HG03571 (cell line): Measurements from ENCODE around the gene UNC13B.
"Not testable (repeated sequence)": the region's sequence is repeated elsewhere in the genome, so short reads cannot be mapped to it uniquely, and the experiment has no call there.

Experiments
- ATAC-seq: cut with Tn5 transposase; IDR thresholded peaks from one replicate; pipeline ENCODE4 v1.9.1; 2021; ENCODE audit not compliant: unreplicated experiment

The UNC13B gene

DNA sequence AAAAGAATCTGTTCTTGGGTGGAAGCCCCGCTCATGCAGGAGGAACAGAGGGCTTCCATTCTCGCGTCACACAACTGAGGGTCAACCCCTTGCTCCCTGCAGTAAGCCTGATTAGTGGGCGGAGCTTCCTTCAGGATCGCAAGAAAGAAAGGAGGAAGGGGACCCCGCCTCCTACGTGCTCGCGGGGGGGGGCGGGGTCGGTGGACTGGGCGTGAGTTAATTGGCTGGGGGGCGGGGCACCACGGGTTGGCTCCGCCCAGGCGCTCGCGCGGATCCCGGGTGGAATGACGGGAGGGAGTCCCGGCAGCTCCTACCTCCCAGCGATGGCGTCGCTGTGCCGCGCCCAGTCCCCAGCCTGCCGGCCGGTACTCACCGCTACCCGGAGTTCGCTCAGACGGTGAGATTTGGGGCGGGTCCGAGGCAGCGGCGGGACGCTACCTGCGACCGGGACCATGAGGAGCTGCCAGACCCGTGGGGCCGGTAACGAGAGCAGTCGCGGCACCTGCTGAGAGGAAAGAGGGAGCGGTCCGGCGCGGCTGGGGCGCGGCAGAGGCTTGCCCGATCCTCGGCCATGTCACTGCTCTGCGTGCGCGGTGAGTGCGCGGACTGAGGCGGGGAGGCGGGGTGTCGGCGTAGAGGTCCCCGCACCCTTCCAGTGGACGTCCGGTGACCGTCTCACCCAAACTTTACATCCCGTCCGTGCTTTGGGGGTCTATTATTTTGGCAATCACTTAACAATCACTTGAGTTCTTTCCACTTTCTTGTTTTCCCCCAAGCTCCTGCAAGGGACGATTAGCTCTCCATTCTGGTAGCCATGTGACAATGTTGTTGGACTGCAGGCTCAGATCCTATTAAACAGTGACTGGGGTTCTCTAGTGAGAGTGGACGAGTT, at the start of gene UNC13B:
UNC13B (plus strand) TSS at position 297 of the 892 bp plus-strand sequence; CDS start at position 572, 275 bp downstream.
- ATAC-seq = peak; percentile 60

DNA sequence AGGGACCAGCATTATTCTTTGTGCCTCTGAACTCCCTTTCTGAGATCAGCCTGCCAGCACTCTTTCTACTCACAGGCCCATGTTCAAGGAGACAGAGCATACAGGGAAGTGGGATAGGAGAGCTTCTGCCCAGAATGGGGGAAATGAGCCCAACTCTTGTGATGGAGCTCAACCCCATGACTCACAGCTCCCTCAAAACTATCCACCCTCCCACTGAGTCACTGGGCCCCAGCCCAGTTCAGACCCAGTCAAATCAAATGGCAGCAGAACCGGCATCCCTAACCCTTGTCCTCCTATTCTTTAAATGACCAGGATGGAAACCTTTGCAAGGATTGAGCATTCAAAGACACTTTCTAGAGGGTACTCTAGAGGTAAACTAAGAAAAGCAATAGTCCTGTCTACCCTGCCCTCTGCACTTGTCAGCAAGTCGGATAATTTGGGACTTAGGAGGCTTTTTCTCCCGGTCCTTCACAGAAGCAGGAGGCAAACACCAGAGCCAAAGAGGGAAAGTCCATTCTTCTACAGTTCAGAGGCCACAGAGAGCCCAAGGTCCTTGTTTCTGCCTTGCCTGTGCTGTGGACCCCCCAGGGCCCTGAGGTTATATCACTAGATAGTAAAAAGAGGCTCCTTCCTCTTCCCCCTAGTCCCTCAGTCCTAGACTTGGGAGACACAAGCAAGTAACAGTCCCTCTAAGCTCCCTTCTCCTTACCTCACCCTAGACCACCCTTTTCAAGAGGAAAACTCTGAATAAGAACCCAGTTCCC, 49.4 kb upstream of the UNC13B start:
- no peak for ATAC-seq

DNA sequence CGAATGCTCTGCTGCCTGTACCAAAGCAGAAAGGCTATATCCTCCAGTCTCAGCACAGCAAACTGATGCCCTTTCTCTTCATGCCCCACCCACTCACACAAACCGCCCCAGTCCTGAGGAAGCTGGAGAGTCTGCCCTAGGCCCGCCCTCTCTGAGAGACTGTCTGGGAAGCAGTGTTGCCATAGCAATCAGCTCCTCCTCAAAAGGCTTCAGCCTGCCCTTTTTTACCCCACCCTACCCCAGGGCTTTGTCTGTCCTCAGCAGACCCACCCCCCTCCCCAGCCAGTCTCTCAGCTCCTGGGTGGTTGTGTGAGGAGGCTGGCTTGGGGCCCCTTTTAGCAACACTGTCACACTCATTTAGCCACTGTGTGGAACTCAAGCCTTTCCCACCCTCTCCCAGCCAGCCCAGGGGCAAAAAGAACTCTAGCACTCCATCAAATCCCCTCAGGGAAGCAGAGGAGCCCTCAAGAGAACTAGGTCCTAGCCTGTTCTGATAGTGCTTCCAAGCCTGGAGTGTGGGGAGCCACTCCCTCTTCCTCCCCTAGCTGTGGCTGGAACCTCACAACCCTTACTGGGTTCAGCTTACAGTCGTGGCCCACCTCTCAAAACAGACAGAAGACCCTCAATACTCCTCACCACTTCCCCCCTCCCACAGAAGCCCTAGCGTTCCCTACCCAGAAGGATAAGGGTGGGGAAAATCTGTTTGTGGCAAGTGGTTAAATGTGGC, 47.5 kb upstream of the UNC13B start:
- ATAC-seq = no peak

DNA sequence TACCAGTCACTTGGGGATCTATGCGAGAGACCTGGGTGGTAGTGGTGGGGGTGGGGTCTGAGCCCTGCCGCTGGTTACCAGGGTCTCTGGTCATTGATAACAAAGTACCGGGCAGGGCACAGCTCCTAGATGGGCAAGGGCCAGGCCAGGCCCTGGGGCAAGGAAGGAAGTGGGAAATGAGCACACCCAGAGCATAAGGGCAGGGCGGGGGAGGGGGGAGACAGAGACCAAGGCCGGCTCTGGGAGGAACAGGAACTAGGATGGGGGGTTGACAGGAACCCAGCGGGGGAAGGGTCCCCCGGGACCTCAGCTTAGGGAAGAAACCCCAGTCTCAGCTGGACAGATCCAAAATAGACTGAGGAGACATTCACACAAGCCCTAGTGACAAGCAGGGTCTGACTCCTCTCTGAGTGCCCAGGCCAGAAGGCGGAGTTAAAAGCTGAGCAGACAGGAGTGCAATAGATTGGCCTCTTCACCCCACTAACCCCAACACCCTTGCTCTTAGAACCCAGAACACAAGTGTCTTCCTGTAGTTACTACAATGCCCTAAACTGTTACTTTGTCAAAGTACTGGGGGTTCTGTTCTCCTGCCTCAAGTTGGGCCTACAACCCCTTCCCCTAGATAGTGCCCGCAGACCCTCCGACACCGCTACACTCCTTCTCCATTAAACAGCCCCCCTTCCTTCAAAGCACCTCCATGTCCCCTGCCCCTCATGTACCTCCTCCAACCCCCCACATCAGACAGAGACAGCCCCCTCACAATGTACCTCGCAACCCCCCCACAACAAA, 46.8 kb upstream of the UNC13B start:
- ATAC-seq = no peak

DNA sequence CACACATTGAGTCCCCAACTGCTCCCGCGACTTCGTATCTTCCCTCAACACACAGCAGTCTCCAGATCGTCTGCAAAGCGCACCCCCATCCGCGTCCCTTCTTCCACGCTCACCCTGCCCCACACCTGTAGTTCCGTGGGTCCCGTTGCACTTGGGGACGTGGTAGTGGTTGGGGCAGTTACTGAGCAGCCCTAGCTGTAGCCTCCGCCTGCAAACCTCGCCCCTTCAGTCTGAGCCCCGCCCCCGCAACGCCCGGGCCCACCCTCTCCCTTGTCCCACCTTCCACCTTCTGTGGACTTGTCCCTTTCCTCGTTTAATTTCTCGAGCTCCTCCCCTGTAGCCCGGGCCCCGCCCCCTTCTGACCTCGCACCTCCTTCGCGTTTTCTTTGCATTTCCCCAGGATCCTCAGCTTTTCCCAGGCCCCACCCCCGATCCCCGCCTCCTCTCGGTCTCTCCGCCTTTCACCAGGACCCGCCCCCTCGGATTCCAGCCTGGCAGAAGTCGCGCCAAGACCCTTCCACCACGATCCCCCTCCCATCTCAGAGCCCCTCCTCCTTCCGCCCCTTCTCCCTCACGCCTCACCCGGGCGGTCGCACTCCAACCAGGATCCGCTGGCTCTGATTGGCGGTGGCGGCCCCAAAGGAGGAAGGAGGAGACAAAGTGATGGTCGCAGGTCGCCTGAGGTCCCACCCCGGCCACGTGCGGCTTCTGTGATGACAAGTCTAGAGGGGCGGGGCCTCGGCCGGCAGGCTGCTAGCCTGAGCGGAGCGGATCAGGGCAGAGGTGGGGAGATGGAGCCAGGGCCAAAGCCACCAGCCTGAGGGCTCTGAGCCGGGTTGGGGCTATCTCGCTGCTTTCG, 45.9 kb upstream of the UNC13B start, which contains the start of gene ATOSB:
ATOSB (minus strand) TSS at position 183 of the 859 bp plus-strand sequence. CDS start 7,588 bp downstream, outside the sequence.
- peak; percentile 50 for ATAC-seq

DNA sequence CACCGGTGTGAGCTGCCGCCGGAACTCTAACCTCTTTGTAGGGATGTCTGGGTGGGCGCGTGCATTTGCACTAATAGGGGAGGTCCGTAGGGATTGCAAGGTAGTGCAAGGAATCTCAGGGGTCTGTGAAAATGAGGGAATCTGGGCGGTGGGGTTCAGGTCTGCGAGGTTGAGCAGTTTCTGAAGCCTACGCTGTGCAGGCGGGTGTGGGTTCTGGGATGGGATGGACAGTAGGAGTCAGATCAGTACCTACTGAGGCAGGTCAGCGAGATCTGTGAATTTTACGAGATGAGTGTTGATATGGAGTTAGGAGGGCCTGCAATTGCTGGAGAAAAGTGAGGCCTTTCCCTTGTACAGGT, 45.3 kb upstream of the UNC13B start:
- ATAC-seq = no peak

DNA sequence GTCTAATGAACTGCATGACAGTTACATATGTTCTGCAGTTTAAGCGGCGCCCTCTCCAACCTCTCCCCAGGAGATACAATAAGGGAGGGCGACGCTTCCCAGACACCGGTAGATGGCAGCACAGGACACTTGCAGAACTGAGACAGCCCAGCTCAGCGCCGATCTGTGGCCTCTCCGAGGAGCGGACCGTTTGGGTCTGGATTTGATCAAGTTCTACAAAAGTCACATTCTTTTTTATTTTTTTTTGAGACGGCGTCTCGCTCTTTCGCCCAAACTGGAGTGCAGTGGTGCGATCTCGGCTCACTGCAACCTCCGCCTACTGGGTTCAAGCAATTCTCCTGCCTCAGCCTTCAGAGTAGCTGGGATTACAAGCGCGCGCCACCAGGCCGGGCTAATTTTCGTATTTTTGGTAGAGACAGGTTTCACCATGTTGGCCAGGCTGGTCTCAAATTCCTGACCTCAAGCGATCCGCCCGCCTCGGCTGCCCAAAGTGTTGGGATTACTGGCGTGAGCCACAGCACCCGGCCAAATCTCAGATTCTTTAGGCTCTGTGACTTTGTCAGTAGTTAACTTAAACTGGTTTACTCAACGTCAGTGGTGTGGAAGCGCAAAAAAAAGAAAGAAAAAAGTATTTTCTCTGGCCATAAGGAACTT, 44.8 kb upstream of the UNC13B start:
- peak; percentile 47 for ATAC-seq

DNA sequence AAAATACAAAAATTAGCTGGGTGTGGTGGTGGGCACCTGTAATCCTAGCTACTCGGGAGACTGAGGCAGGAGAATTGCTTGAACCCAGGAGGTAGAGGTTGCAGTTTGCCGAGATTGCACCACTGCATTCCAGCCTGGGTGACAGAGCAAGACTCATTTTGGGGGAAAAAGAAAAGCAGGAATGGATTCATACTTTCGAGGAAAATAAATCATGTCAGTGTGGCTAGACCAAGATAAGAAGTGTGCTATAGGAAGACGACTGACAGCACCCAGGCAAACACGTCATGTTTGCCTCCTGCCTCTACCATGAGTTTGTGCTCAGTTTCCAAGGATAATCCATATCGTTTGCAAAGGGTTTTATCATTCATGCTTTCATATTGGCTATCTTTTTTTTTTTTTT, 26.9 kb upstream of the UNC13B start:
- ATAC-seq = no peak

DNA sequence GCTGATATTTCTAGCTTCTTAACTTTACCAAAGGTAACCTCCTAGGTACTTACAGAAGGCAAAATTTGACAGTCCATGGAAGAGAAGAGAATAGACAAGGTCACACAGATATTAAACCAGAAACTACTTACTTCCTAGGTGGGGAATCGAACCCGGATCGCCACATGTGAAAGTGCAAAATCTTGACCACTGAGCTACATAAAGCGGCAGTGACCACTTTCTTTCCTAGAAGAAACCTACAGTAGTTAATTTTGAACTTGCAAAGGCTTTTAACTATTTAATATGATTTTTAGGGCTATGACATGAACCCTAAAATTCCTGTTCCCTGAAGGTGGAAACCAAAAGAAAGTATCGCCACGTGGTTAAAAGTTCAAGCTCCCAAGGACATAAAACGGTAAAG, 25.8 kb upstream of the UNC13B start:
- ATAC-seq = no peak

DNA sequence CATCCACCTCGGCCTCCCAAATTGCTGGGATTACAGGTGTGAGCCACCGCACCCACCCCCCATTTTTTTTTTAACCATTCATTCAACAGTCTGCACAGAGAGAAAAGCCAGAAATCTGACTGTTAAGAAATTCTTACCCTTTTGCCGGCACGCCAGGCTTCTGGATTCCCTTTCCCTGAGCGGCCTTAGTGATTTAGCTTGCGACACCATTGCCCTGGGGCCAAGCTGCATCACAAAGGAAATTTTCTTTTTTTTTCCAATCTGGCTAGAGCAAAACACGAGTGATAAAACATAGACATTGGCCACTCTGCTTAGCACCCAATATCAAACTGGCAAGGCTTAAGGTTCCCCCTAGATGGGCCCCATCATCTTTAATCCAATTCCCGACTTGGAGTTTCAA, 24.9 kb upstream of the UNC13B start:
- ATAC-seq = no peak

DNA sequence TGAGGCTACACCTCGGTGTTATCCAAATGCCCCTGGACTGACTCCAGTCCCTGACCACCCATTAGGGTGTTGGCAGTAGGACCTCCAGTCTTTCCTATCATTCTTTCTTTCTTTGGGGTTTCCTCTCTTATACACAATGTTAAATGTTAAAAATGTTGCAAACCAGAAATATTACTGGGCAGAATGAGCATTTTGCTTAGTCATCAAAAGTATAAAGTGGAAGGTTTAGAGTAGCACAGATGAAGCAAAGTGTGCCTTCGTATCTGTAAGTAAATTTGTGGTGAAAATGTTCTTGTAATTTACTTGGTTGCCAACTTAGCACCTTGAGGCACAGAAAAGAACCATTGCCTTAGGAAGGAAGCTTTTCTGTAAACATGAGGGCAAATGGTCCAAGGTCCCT, 21.7 kb upstream of the UNC13B start:
- no peak for ATAC-seq

DNA sequence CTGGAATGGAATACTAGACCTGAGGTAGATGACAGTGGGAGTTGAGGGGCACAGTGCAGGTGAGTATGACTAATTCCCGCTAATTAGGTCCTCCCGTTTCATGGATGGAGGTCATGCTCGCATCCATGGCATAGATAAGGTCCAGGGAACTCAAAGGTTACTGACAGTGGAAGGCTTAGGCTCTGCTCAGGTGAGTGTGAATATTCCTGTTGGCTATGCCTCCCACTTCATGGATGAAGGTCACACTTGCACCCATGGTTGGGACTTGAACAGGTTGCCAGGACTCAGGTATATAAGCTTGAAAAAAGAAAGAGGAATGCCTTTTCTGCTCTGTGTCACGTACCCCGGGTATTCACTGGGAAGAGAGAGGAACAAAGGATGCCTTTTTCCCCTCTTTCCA, 19.8 kb upstream of the UNC13B start:
- no peak for ATAC-seq

DNA sequence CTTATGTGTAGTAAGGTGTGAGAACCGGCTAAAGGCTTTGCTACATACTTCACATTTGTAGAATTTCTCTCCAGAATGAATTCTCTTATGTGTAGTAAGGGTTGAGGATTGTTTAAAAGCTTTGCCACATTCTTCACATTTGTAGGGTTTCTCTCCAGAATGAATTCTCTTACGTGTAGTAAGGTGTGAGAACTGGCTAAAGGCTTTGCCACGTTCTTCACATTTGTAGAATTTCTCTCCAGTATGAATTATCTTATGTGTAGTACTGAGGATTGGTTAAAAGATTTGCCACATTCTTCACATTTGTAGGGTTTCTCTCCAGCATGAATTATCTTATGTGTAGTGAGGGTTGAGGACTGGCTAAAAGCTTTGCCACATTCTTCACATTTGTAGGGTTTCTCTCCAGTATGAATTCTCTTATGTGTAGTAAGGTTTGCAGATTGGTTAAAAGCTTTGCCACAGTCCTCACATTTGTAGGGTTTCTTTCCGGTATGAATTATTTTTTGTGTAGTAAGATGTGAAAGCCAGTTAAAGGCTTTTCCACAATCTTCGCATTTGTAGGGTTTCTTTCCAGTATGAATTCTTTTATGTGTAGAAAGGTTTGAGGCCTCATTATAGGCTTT, 13.8 kb upstream of the UNC13B start:
- ATAC-seq = not testable (repeated sequence)

DNA sequence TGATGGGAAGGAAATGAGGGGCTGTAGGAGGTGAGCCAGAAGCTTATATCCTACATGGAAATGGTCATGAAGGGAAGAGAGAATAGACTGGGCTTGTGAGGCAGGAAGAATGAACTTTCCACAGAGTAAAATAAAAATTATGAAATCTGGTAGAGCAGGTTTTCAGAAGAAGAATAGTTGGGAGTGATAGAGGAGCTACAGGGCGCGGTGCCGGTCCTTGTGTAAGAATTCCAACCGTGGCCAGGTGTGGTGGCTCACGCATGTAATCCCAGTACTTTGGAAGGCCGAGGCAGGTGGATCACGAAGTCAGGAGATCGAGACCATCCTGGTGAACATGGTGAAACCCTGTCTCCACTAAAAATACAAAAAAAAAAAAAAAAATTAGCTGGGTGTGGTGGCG, 8.9 kb upstream of the UNC13B start:
- ATAC-seq = no peak

DNA sequence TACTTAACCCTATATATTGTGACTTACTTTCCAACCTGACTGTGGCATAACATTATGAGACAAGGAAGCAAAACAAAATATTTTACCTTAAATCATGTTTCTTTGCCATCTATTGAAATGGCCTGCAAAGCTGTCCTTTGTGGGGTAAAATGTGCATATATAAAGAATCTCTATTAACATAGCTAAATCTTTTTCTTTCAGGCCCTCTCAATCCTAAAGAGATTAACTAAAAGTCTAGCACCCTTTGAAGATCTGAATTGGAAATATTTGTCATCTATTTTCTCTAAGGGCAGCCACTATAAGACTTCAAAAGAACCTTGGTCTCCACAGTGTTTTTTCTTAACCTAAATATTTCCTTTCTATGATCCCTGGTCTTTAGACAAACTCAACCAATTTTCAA, 5.0 kb upstream of the UNC13B start:
- no peak for ATAC-seq

DNA sequence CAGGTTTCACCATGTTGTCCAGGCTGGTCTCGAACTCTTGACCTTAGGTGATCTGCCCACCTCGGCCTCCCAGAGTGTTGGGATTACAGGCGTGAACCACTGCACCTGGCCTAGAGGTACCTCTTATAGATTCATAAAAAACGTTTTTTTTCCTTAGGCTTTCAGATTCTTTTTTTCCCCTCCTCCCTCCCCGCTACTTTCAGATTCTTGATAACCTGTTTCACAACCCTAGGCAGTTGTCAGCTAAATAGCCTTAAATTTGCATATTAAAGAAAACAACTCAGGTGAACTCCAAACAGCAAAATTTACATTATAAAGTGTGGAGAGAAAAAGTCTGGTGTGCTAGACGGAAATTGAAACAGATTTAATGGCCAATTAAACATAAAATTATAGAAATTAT, 4.0 kb upstream of the UNC13B start:
- not testable (repeated sequence) for ATAC-seq

DNA sequence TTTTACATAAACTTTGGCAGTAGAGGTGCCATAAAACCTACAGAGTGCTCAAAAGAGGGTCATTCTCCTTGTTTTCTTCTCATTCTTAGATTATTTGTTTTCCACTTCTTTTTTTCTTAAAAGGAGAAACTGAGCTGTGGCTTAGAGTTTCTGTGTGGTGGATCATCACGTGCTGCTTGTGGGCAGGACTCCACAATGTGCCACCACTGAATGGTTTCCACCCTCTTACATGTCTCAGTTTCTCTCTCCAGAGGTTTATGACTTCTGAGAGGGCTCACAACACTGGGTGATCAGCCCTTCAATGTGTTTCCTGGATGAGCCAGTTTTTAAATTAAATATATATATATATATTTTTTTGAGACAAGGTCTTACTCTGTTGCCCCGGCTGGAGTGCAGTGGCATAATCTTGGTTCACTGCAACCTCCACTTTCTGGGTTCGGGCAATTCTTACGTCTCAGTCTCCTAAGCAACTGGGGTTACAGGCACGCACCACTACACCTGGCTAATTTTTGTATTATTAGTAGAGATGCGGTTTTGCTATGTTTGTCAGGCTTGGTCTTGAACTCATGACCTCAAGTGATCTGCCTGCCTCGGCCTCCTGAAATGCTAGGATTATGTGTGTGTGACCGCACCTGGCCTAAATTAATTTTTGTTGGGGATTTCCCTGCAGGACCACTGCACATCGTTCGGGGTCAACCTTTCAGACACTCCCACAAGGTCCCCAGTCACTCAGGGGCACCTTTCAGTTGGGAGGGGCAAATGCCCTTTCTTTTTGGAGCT, 3.1 kb upstream of the UNC13B start:
- no peak for ATAC-seq
